HepG2 (cell line): ENCODE data around the gene ZNF384. TPM values are rescaled to one million over a fixed set of nuclear protein-coding genes. Genes with fewer than 3 reads are reported as not detected.

ENCODE experiments used
- ATAC-seq: fragments of 200-7000 bp; cut with Tn5 transposase; 3 replicates; pipeline ENCODE4 v1.9.1; 2020; ENCODE audit warnings: mild to moderate bottlenecking, moderate library complexity
- BruUV-seq: library from RNA; stranded (reverse); fragments of 400-500 nt; replicated peaks from 2 replicates; lab custom pipeline; 2021; lab: Mats Ljungman, UMichigan
- CTCF ChIA-PET: fragments of 300-600 bp; formaldehyde crosslinking; extraction: SDS; loops from one replicate; lab custom pipeline; 2021; ENCODE audit warnings: low total read pairs, inconsistent platforms, low intra/inter-chr PET ratio; lab: Yijun Ruan, JAX
- POLR2A ChIA-PET: fragments of 350-600 bp; sonication (Branson Sonifier 250); formaldehyde crosslinking; loops from one replicate; lab custom pipeline; 2020; ENCODE audit warnings: antibody characterized with exemption, inconsistent platforms; lab: Yijun Ruan, JAX
- DNase-seq: peaks from one replicate; pipeline ENCODE4 v3.0.0-alpha.2; 2015; ENCODE audit warnings: low spot score
- FAIRE-seq: peaks from 3 replicates; lab custom pipeline; 2011; peaks lifted over from hg19 to GRCh38; lab: Jason Lieb, UNC
- H2AFZ ChIP-seq: one replicate; pipeline ENCODE4 v1.6.1; 2011; ENCODE audit warnings: low read length, inconsistent platforms
- H3K27ac ChIP-seq: fragments of 300-600 bp; 3 replicates; pipeline ENCODE4 v1.8.0; 2011; ENCODE audit warnings: mixed run types, mild to moderate bottlenecking, mixed read lengths, low read length, inconsistent platforms; ENCODE audit not compliant: insufficient read depth; ENCODE audit errors: extremely low read length
- H3K27me3 ChIP-seq, 2 experiments: fragments of 200-600 bp in 1 of 2; 2 replicates in 1 of 2; 3 replicates in 1 of 2; pipeline versions ENCODE4 v1.6.0 to v1.8.0; 2011; ENCODE audit warnings: low read length in 2 of 2, mild to moderate bottlenecking in 2 of 2, moderate library complexity in 2 of 2, inconsistent platforms in 1 of 2; ENCODE audit not compliant: insufficient read depth in 2 of 2, control insufficient read depth in 1 of 2
- H3K36me3 ChIP-seq, 2 experiments: fragments of 200-600 bp in 1 of 2; replicated peaks in 1 of 2; 2 replicates in 1 of 2; 3 replicates in 1 of 2; pipeline versions ENCODE4 v1.5.1 to v1.8.0; 2011; ENCODE audit warnings: low read length in 2 of 2, inconsistent platforms in 1 of 2; ENCODE audit not compliant: insufficient read depth in 2 of 2, control insufficient read depth in 1 of 2
- H3K4me1 ChIP-seq: 2 replicates; pipeline ENCODE4 v1.5.1; 2012; ENCODE audit warnings: low read length, inconsistent platforms; ENCODE audit not compliant: insufficient read depth
- H3K4me2 ChIP-seq: 2 replicates; pipeline ENCODE4 v1.6.0; 2011; ENCODE audit warnings: low read depth, low read length, inconsistent platforms
- H3K4me3 ChIP-seq, 3 experiments: fragments of 200-600 bp in 1 of 3; sonication (generic), shearing (Covaris generic) in 1 of 3; replicated peaks in 1 of 3; 2 replicates each; pipeline ENCODE4 v1.5.1; 2011 to 2016; ENCODE audit warnings: low read length in 3 of 3, inconsistent platforms in 2 of 3, low read depth in 2 of 3, mild to moderate bottlenecking in 2 of 3, control low read depth in 1 of 3, mixed read lengths in 1 of 3; ENCODE audit not compliant: insufficient read depth in 1 of 3
- H3K79me2 ChIP-seq: one replicate; pipeline ENCODE4 v1.6.1; 2011; ENCODE audit warnings: low read length, inconsistent platforms; ENCODE audit not compliant: insufficient read depth
- H3K9ac ChIP-seq: 2 replicates; pipeline ENCODE4 v1.6.0; 2011; ENCODE audit warnings: mild to moderate bottlenecking, low read depth, low read length, inconsistent platforms; ENCODE audit not compliant: insufficient read depth
- H3K9me3 ChIP-seq: 2 replicates; pipeline ENCODE4 v1.5.1; 2012; ENCODE audit warnings: mild to moderate bottlenecking, low read length
- H4K20me1 ChIP-seq: 2 replicates; pipeline ENCODE4 v1.6.0; 2011; ENCODE audit warnings: inconsistent platforms, mild to moderate bottlenecking, low read length, moderate library complexity; ENCODE audit not compliant: insufficient read depth
- ASH2L ChIP-seq: fragments of 300-600, 200-600 bp; sonication (generic); IDR thresholded peaks from 2 replicates; pipeline ENCODE4 v1.7.0; 2017; ENCODE audit warnings: low read depth, mild to moderate bottlenecking, moderate library complexity, mixed read lengths, low read length; ENCODE audit not compliant: insufficient read length
- CREB1 ChIP-seq, 2 experiments: fragments of 450-650 bp in 1 of 2; IDR thresholded peaks; 2 replicates each; pipeline ENCODE4 v1.6.1; 2016 to 2017; ENCODE audit warnings: control low read depth in 1 of 2, mild to moderate bottlenecking in 1 of 2, missing compliant biosample characterization in 1 of 2, missing genetic modification characterization in 1 of 2
- GABPA ChIP-seq, 2 experiments: IDR thresholded peaks; 2 replicates each; pipeline ENCODE4 v1.6.1; 2011 to 2016; ENCODE audit warnings: low read depth in 2 of 2, low read length in 1 of 2, missing biosample characterization in 1 of 2, missing genetic modification characterization in 1 of 2
- NPAS2 ChIP-seq: sonication (generic); formaldehyde crosslinking; IDR thresholded peaks from 2 replicates; pipeline ENCODE4 v1.8.0; 2022; ENCODE audit warnings: mild to moderate bottlenecking, missing genetic modification reagents, borderline replicate concordance
- ZNF484 ChIP-seq: sonication (generic); formaldehyde crosslinking; IDR thresholded peaks from 2 replicates; pipeline ENCODE4 v1.5.1; 2020; ENCODE audit warnings: mild to moderate bottlenecking, low read depth, missing genetic modification reagents, borderline replicate concordance
- ZNF556 ChIP-seq: sonication (generic); formaldehyde crosslinking; IDR thresholded peaks from 2 replicates; pipeline ENCODE4 v1.4.0; 2020; ENCODE audit warnings: mild to moderate bottlenecking, missing genetic modification reagents, borderline replicate concordance
- ZNF558 ChIP-seq: sonication (generic); formaldehyde crosslinking; IDR thresholded peaks from 2 replicates; pipeline ENCODE4 v1.9.0; 2022; ENCODE audit warnings: mild to moderate bottlenecking, missing genetic modification reagents, borderline replicate concordance
- ZNF773 ChIP-seq: sonication (generic); formaldehyde crosslinking; IDR thresholded peaks from 2 replicates; pipeline ENCODE4 v1.4.0; 2020; ENCODE audit warnings: missing genetic modification reagents, borderline replicate concordance
- WGBS: methylation state at CpG from one replicate; pipeline ENCODE4 v1.1.6; 2017; ENCODE audit warnings: low lambda C conversion rate; 5-methylcytosine and 5-hydroxymethylcytosine counted together
- in situ Hi-C: cut with HindIII; loops from 2 replicates; pipeline ENCODE4 v1.10.0; 2017; ENCODE audit warnings: low pct_unique_long_range_greater_than_20kb; ENCODE audit not compliant: extremely low pct_ligation_motif_present
- intact Hi-C: fragments of 100-400 bp; cut with micrococcal nuclease; formaldehyde crosslinking; loops from one replicate; pipeline ENCODE4 v1.10.0; 2022; ENCODE audit not compliant: unreplicated experiment
- polyA plus RNA-seq, 8 experiments: library from polyadenylated mRNA; depleted of rRNA in 3 of 8; stranded (reverse) in 7 of 8; unstranded in 1 of 8; fragments of >200 nt; fragmentation: Illumina TruSeq in 4 of 8; extraction: Trizol in 4 of 8; gene quantifications; 2 replicates each; pipeline versions ENCODE4 v1.2.1 to v1.2.3, GENCODE V29; 2011 to 2016; ENCODE audit warnings: low read depth in 4 of 8, missing spikeins in 1 of 8, mixed read lengths in 1 of 8; ENCODE audit not compliant: insufficient read depth in 1 of 8
- total RNA-seq, 5 experiments: library from RNA; depleted of rRNA; stranded (reverse); fragments of >200 nt; fragmentation: Illumina TruSeq; extraction: Trizol; gene quantifications; 2 replicates each; pipeline ENCODE4 v1.2.3, GENCODE V29; 2016; ENCODE audit warnings: low read depth in 1 of 5
- TF ChIP-seq, protein P1 (sequence below): fragments of 450-650 bp; IDR thresholded peaks from 2 replicates; pipeline ENCODE4 v1.6.1; 2016
- TF ChIP-seq, protein P2 (sequence below): sonication (generic); formaldehyde crosslinking; IDR thresholded peaks from 2 replicates; pipeline ENCODE4 v1.5.0; 2020; ENCODE audit warnings: mild to moderate bottlenecking, missing genetic modification reagents, moderate library complexity
- TF ChIP-seq, protein P3 (sequence below), 2 experiments: sonication (generic) in 1 of 2; formaldehyde crosslinking in 1 of 2; IDR thresholded peaks; 2 replicates each; pipeline versions ENCODE4 v1.4.0 to v1.6.1; 2016 to 2020; ENCODE audit warnings: borderline replicate concordance in 1 of 2, low read depth in 1 of 2, mild to moderate bottlenecking in 1 of 2, missing genetic modification reagents in 1 of 2

ZNF384 gene
- total and polyA plus RNA-seq, 2 of the 13 experiments (the other 11 are each of a cell fraction or from before 2014, with no cell fraction given) = 23.6 to 55.3 TPM

DNA sequence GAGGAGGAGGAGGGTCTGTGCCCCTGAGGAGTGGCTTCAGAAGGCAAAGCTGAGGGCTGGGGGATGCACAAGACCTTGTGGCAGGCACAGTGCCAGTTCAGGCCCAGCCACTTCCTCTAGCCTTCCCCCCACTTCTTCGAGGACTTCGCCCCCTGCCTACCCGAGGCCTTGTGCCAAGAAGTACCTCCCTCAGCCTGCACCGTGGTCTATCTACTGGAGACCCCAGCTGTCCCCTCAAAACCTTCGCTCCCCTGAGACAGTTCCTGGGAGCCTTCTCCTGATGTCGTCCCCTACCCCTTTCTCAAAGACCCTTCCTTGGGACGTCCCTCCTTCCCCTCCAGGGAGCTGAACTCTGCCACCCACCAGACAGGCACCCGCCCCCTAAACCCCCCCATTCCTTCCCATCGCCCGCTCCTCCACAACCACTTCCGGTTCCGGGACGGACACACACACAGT is 604 bp downstream of the ZNF384 start:
- peak; percentile 62 for FAIRE-seq
- peak; percentile 10 for ATAC-seq
- peaks cover 53% of the 10 kb centered on the region for H3K79me2 ChIP-seq
- no peak for TF ChIP-seq ZNF556 (CRISPR knock-in tag)
- 0 out of 2 replicates have a peak, but pooled peaks have one; percentile 29 for TF ChIP-seq CREB1 (IDR thresholded peaks at IDR 0.05)
- no peak for TF ChIP-seq CREB1 (CRISPR knock-in tag; IDR thresholded peaks at IDR 0.05)
- TF ChIP-seq ZNF773 = no peak
- no peak for TF ChIP-seq NPAS2 (CRISPR knock-in tag)
- TF ChIP-seq, protein P1, sequence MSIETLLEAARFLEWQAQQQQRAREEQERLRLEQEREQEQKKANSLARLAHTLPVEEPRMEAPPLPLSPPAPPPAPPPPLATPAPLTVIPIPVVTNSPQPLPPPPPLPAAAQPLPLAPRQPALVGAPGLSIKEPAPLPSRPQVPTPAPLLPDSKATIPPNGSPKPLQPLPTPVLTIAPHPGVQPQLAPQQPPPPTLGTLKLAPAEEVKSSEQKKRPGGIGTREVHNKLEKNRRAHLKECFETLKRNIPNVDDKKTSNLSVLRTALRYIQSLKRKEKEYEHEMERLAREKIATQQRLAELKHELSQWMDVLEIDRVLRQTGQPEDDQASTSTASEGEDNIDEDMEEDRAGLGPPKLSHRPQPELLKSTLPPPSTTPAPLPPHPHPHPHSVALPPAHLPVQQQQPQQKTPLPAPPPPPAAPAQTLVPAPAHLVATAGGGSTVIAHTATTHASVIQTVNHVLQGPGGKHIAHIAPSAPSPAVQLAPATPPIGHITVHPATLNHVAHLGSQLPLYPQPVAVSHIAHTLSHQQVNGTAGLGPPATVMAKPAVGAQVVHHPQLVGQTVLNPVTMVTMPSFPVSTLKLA = 0 out of 2 replicates have a peak, but pooled peaks have one; percentile 5
- TF ChIP-seq, protein P2, sequence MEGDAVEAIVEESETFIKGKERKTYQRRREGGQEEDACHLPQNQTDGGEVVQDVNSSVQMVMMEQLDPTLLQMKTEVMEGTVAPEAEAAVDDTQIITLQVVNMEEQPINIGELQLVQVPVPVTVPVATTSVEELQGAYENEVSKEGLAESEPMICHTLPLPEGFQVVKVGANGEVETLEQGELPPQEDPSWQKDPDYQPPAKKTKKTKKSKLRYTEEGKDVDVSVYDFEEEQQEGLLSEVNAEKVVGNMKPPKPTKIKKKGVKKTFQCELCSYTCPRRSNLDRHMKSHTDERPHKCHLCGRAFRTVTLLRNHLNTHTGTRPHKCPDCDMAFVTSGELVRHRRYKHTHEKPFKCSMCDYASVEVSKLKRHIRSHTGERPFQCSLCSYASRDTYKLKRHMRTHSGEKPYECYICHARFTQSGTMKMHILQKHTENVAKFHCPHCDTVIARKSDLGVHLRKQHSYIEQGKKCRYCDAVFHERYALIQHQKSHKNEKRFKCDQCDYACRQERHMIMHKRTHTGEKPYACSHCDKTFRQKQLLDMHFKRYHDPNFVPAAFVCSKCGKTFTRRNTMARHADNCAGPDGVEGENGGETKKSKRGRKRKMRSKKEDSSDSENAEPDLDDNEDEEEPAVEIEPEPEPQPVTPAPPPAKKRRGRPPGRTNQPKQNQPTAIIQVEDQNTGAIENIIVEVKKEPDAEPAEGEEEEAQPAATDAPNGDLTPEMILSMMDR (CRISPR knock-in tag) = 0 out of 2 replicates have a peak, but pooled peaks have one; percentile 9
- peak; percentile 71 for TF ChIP-seq GABPA (IDR thresholded peaks at IDR 0.05; ENCODE audit: low read depth, low read length)
- TF ChIP-seq GABPA (CRISPR knock-in tag; IDR thresholded peaks at IDR 0.05; ENCODE audit: low read depth) = peak; percentile 87
- TF ChIP-seq, protein P3, sequence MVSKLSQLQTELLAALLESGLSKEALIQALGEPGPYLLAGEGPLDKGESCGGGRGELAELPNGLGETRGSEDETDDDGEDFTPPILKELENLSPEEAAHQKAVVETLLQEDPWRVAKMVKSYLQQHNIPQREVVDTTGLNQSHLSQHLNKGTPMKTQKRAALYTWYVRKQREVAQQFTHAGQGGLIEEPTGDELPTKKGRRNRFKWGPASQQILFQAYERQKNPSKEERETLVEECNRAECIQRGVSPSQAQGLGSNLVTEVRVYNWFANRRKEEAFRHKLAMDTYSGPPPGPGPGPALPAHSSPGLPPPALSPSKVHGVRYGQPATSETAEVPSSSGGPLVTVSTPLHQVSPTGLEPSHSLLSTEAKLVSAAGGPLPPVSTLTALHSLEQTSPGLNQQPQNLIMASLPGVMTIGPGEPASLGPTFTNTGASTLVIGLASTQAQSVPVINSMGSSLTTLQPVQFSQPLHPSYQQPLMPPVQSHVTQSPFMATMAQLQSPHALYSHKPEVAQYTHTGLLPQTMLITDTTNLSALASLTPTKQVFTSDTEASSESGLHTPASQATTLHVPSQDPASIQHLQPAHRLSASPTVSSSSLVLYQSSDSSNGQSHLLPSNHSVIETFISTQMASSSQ (IDR thresholded peaks at IDR 0.05; ENCODE audit: low read depth) = no peak
- TF ChIP-seq, protein P3 (CRISPR knock-in tag; IDR thresholded peaks at IDR 0.05; ENCODE audit: borderline replicate concordance) = no peak
- TF ChIP-seq ZNF558 = no peak
- peak; percentile 60; the same call in 1 of the 2 replicates for TF ChIP-seq ZNF484 (CRISPR knock-in tag)
- TF ChIP-seq ASH2L = no peak

More for the DNA sequence above, 604 bp downstream of the ZNF384 start:
- Histone ChIP-seq H4K20me1 (peaks cover 8% of the 10 kb centered on the region), H3K27ac (peak overlapping the region; percentile 98), H3K9ac (peak overlapping the region; percentile 98), H3K4me2 (peak overlapping the region; percentile 95), H3K4me3 (peak overlapping the region; percentile 88 to 99 (median 89)), H3K9me3 (no peaks in the 10 kb centered on the region), H3K4me1 (peaks cover 53% of the 10 kb centered on the region), H3K36me3 (peaks cover 0 to 3% of the 10 kb centered on the region in 2 experiments; a peak in 2 of 5 replicates), H2AFZ (no peak overlapping the region), H3K27me3 (no peaks in the 10 kb centered on the region; a peak in 2 of 5 replicates)
- WGBS = 0% methylated on average over 10 of the region's 13 CpGs
- BruUV-seq = no TSS peak
- in situ Hi-C loops = no loop called here
- CTCF ChIA-PET = no interaction called here
- DNase-seq = no peak
- POLR2A ChIA-PET = interaction anchor here (0.6 to 2.1 kb wide), 31 partner anchors 10 to 378 kb away, joined by 3 to 111 read pairs (median 5); partner anchors contain the start of genes C12orf57, CDCA3, COPS7A and GAPDH
- intact Hi-C loops = loop anchor here (2.0 to 5.0 kb wide), 4 partner anchors 36 to 131 kb away; partner anchors contain the start of genes COPS7A, IFFO1 and MLF2
